ENCODE measurements around the gene PDE4C. TPM values are rescaled to one million over a fixed set of nuclear protein-coding genes. Genes with fewer than 3 reads are reported as not detected.

The PDE4C gene
- total and polyA plus RNA-seq, 10 of the 15 experiments (the other 5 are each of a cell fraction or from before 2014, with no cell fraction given): 0.08 to 0.73 (median 0.34) TPM

DNA sequence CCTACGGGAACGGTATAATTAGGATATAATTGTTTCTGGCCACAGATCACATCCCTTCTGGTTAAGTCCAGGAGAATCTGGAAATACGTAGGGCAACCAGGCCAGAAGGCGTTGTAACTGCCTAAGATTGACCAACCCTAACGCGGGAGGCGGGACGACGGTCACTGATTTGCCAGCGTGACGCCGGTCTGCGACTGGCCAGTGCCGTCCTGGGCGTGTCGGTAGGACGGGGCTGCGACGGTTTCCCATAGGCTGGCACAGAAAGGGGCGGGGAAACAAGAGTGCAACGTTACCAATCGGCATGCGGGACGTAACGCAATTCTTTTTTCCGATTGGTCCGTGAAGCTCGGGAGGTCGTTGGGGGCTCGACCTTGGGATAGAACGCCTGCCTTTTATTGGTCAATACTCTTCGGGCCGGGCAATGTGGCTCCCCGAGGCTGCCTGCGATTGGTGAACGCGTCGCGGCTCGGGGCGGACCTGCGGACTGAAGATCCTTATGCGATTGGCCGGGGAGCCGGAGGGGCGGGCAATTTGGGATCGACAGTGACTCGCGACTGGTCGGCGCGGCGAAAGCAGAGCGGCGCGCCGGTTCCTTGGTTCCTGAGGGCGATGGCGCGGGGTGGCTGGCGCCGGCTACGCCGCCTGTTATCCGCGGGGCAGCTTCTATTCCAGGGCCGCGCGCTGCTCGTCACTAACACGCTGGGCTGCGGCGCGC is 33.4 kb downstream of the PDE4C start, which contains the start of gene MPV17L2 (continued):
- TF ChIP-seq SKIL (IDR thresholded peaks at IDR 0.05; ENCODE audit: low read depth, poor library complexity, severe bottlenecking): peak; percentile 90
- 0 out of 2 replicates have a peak, but pooled peaks have one; percentile 25 for TF ChIP-seq IRF4 (IDR thresholded peaks at IDR 0.05; ENCODE audit: low read depth, low read length)
- peak; percentile 17 for TF ChIP-seq MYC (IDR thresholded peaks at IDR 0.05; ENCODE audit: insufficient read depth, insufficient read length, insufficient replicate concordance, low read length, severe bottlenecking)
- 0 out of 2 replicates have a peak, but pooled peaks have one; percentile 1 for TF ChIP-seq HCFC1 (IDR thresholded peaks at IDR 0.05; ENCODE audit: low read length)
- TF ChIP-seq, protein P1, sequence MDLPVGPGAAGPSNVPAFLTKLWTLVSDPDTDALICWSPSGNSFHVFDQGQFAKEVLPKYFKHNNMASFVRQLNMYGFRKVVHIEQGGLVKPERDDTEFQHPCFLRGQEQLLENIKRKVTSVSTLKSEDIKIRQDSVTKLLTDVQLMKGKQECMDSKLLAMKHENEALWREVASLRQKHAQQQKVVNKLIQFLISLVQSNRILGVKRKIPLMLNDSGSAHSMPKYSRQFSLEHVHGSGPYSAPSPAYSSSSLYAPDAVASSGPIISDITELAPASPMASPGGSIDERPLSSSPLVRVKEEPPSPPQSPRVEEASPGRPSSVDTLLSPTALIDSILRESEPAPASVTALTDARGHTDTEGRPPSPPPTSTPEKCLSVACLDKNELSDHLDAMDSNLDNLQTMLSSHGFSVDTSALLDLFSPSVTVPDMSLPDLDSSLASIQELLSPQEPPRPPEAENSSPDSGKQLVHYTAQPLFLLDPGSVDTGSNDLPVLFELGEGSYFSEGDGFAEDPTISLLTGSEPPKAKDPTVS (IDR thresholded peaks at IDR 0.05; ENCODE audit: low read depth, low read length): peak; percentile 71; the same call in 1 of the 2 replicates
- no peak for TF ChIP-seq EGR1 (IDR thresholded peaks at IDR 0.05; ENCODE audit: borderline replicate concordance in 1 of 2, low read depth in 2 of 2, low read length in 2 of 2)
- TF ChIP-seq CBX3 (IDR thresholded peaks at IDR 0.05; ENCODE audit: borderline replicate concordance, low read depth): no peak
- TF ChIP-seq CHD4 (IDR thresholded peaks at IDR 0.05): no peak
- TF ChIP-seq ZNF207 (IDR thresholded peaks at IDR 0.05; ENCODE audit: borderline replicate concordance): peak; percentile 61; the same call in 1 of the 2 replicates
- TF ChIP-seq ZNF217 (IDR thresholded peaks at IDR 0.05): no peak
- TF ChIP-seq KDM1A (IDR thresholded peaks at IDR 0.05; ENCODE audit: borderline replicate concordance): no peak
- TF ChIP-seq NFXL1 (IDR thresholded peaks at IDR 0.05; ENCODE audit: borderline replicate concordance): no peak
- TF ChIP-seq REST (IDR thresholded peaks at IDR 0.05; ENCODE audit: low read depth, low read length): no peak
- peak; percentile 86 for TF ChIP-seq FOS (IDR thresholded peaks at IDR 0.05; ENCODE audit: borderline replicate concordance, extremely low read depth, insufficient read length)
- no peak for TF ChIP-seq ZNF592 (IDR thresholded peaks at IDR 0.05)
- peak; percentile 97 for TF ChIP-seq NFYA (IDR thresholded peaks at IDR 0.05; ENCODE audit: borderline replicate concordance, low read depth, low read length)
